HepG2 (cell line): ENCODE measurements around the gene EGFL8. TPM values are rescaled to one million over a fixed set of nuclear protein-coding genes. Genes with fewer than 3 reads are reported as not detected.

Source experiments
- BORCS8-MEF2B ChIP-seq: sonication (generic); formaldehyde crosslinking; IDR thresholded peaks from 2 replicates; pipeline ENCODE4 v1.8.0; 2022; ENCODE audit warnings: mild to moderate bottlenecking, missing genetic modification reagents
- FOXA1 ChIP-seq, 2 experiments: fragments of 450-650 bp in 1 of 2; sonication (generic) in 1 of 2; formaldehyde crosslinking in 1 of 2; IDR thresholded peaks; 2 replicates each; pipeline versions ENCODE4 v1.4.0 to v1.6.1; 2016 to 2020; ENCODE audit warnings: missing genetic modification reagents in 1 of 2
- FOXP4 ChIP-seq: sonication (generic); formaldehyde crosslinking; IDR thresholded peaks from 2 replicates; pipeline ENCODE4 v1.4.0; 2020; ENCODE audit warnings: missing genetic modification reagents
- GABPA ChIP-seq, 2 experiments: IDR thresholded peaks; 2 replicates each; pipeline ENCODE4 v1.6.1; 2011 to 2016; ENCODE audit warnings: low read depth in 2 of 2, low read length in 1 of 2, missing biosample characterization in 1 of 2, missing genetic modification characterization in 1 of 2
- HMGA1 ChIP-seq: sonication (generic); formaldehyde crosslinking; conservative IDR thresholded peaks from 2 replicates; pipeline ENCODE4 v1.4.0; 2020; ENCODE audit warnings: missing genetic modification reagents
- HNF1B ChIP-seq: sonication (generic); formaldehyde crosslinking; IDR thresholded peaks from 2 replicates; pipeline ENCODE4 v1.5.1; 2020; ENCODE audit warnings: mild to moderate bottlenecking, moderate library complexity, missing genetic modification reagents
- NFKB2 ChIP-seq: sonication (generic); formaldehyde crosslinking; IDR thresholded peaks from 2 replicates; pipeline ENCODE4 v1.4.0; 2020; ENCODE audit warnings: missing genetic modification reagents, borderline replicate concordance
- NR0B2 ChIP-seq: sonication (generic); formaldehyde crosslinking; IDR thresholded peaks from 2 replicates; pipeline ENCODE4 v1.4.0; 2020; ENCODE audit warnings: mild to moderate bottlenecking, missing genetic modification reagents
- NR2F2 ChIP-seq: IDR thresholded peaks from 2 replicates; pipeline ENCODE4 v1.6.1; 2012; ENCODE audit warnings: low read depth, inconsistent platforms, borderline replicate concordance
- PHF8 ChIP-seq: sonication (generic); formaldehyde crosslinking; IDR thresholded peaks from 2 replicates; pipeline ENCODE4 v1.5.0; 2020; ENCODE audit warnings: missing genetic modification reagents
- RBAK ChIP-seq: sonication (generic); formaldehyde crosslinking; IDR thresholded peaks from 2 replicates; pipeline ENCODE4 v1.5.1; 2020; ENCODE audit warnings: mild to moderate bottlenecking, missing genetic modification reagents
- REPIN1 ChIP-seq: sonication (generic); formaldehyde crosslinking; IDR thresholded peaks from 2 replicates; pipeline ENCODE4 v1.8.0; 2022; ENCODE audit warnings: missing genetic modification reagents, low read depth, mild to moderate bottlenecking, borderline replicate concordance
- SP1 ChIP-seq, 2 experiments: fragments of 450-650 bp in 1 of 2; sonication (generic) in 1 of 2; formaldehyde crosslinking in 1 of 2; IDR thresholded peaks; 2 replicates each; pipeline versions ENCODE4 v1.4.0 to v1.6.1; 2016 to 2020; ENCODE audit warnings: missing genetic modification reagents in 1 of 2
- SP2 ChIP-seq: sonication (generic); formaldehyde crosslinking; IDR thresholded peaks from 2 replicates; pipeline ENCODE4 v1.5.1; 2020; ENCODE audit warnings: mild to moderate bottlenecking, missing genetic modification reagents
- TARDBP ChIP-seq: sonication (generic); formaldehyde crosslinking; IDR thresholded peaks from 2 replicates; pipeline ENCODE4 v1.8.0; 2022; ENCODE audit warnings: mild to moderate bottlenecking, missing genetic modification reagents
- ZFP1 ChIP-seq: IDR thresholded peaks from 2 replicates; pipeline ENCODE4 v1.6.1; 2016
- ZNF225 ChIP-seq: sonication (generic); formaldehyde crosslinking; IDR thresholded peaks from 2 replicates; pipeline ENCODE4 v1.4.0; 2020; ENCODE audit warnings: mild to moderate bottlenecking, missing genetic modification reagents
- ZNF337 ChIP-seq: sonication (generic); formaldehyde crosslinking; IDR thresholded peaks from 2 replicates; pipeline ENCODE4 v1.5.1; 2020; ENCODE audit warnings: missing genetic modification reagents, low read depth, mild to moderate bottlenecking, borderline replicate concordance
- ZNF496 ChIP-seq: sonication (generic); formaldehyde crosslinking; IDR thresholded peaks from 2 replicates; pipeline ENCODE4 v1.8.1; 2023; ENCODE audit warnings: mild to moderate bottlenecking, moderate library complexity, missing genetic modification reagents; ENCODE audit not compliant: insufficient replicate concordance
- polyA plus RNA-seq, 8 experiments: library from polyadenylated mRNA; depleted of rRNA in 3 of 8; stranded (reverse) in 7 of 8; unstranded in 1 of 8; fragments of >200 nt; fragmentation: Illumina TruSeq in 4 of 8; extraction: Trizol in 4 of 8; gene quantifications; 2 replicates each; pipeline versions ENCODE4 v1.2.1 to v1.2.3, GENCODE V29; 2011 to 2016; ENCODE audit warnings: low read depth in 4 of 8, missing spikeins in 1 of 8, mixed read lengths in 1 of 8; ENCODE audit not compliant: insufficient read depth in 1 of 8
- total RNA-seq, 5 experiments: library from RNA; depleted of rRNA; stranded (reverse); fragments of >200 nt; fragmentation: Illumina TruSeq; extraction: Trizol; gene quantifications; 2 replicates each; pipeline ENCODE4 v1.2.3, GENCODE V29; 2016; ENCODE audit warnings: low read depth in 1 of 5
- TF ChIP-seq, protein P1 (sequence below): sonication (generic); formaldehyde crosslinking; IDR thresholded peaks from 2 replicates; pipeline ENCODE4 v1.4.0; 2020; ENCODE audit warnings: missing genetic modification reagents
- TF ChIP-seq, protein P2 (sequence below): sonication (generic); formaldehyde crosslinking; IDR thresholded peaks from 2 replicates; pipeline ENCODE4 v1.4.0; 2020; ENCODE audit warnings: missing genetic modification reagents

The EGFL8 gene
- total and polyA plus RNA-seq, 2 of the 13 experiments (the other 11 are each of a cell fraction or from before 2014, with no cell fraction given): 10.0 to 11.5 TPM

DNA sequence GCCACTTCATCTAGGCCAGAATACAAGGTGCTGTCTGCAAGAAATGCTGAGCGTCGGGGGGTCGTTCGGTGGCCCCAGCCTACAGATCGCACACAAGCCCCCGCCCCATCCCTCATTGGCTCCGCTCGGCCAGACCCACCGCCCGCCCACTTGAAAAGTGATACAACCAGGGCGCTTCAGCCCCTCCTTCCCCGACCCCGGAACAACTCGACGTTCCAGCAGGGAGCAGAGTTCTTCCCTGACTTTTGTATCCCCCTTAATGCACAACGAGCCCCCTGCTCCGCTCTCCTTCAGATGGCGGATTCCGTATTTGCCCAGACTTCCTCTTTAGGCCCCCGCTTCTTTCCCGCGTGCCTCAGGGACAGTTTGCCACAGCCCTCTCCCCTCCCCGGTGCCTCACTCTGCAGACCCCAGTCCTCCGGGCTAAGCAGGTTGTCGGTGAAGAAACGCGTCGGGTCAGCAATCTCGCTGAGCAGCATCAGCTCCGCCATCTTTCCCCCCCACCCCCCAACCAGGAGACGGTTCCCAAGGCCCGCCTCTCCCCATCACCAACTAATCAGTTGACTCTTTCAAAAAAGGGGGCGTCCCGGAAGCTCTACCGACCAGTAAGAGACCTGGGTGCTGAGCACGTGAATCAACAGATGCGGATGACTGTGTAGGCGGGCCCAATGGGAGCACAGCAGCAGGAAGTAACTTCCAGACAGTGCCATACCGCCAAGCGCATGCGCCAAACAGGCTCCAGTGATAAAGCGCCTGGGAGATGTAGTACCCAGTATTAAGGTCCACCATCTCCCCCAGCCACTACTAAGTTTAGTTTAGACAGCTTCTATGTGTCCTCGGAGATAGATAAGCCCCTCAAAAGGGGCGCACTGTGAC, 36.4 kb upstream of the EGFL8 start, which contains the start of gene ATF6B (continued):
- TF ChIP-seq FOXP4 (CRISPR knock-in tag): no peak; the same call in 1 of the 2 replicates
- TF ChIP-seq, protein P1, sequence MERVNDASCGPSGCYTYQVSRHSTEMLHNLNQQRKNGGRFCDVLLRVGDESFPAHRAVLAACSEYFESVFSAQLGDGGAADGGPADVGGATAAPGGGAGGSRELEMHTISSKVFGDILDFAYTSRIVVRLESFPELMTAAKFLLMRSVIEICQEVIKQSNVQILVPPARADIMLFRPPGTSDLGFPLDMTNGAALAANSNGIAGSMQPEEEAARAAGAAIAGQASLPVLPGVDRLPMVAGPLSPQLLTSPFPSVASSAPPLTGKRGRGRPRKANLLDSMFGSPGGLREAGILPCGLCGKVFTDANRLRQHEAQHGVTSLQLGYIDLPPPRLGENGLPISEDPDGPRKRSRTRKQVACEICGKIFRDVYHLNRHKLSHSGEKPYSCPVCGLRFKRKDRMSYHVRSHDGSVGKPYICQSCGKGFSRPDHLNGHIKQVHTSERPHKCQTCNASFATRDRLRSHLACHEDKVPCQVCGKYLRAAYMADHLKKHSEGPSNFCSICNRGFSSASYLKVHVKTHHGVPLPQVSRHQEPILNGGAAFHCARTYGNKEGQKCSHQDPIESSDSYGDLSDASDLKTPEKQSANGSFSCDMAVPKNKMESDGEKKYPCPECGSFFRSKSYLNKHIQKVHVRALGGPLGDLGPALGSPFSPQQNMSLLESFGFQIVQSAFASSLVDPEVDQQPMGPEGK (CRISPR knock-in tag): peak; percentile 68
- no peak for TF ChIP-seq SP1 (IDR thresholded peaks at IDR 0.05)
- TF ChIP-seq SP1 (CRISPR knock-in tag; IDR thresholded peaks at IDR 0.05): peak; percentile 88
- 0 out of 2 replicates have a peak, but pooled peaks have one; percentile 26 for TF ChIP-seq NR0B2 (CRISPR knock-in tag)
- no peak; the same call in 1 of the 2 replicates for TF ChIP-seq NR2F2
- TF ChIP-seq REPIN1 (CRISPR knock-in tag): no peak
- peak; percentile 76 for TF ChIP-seq BORCS8-MEF2B
- peak; percentile 83 for TF ChIP-seq HNF1B (CRISPR knock-in tag)
- no peak for TF ChIP-seq HMGA1 (CRISPR knock-in tag)
- TF ChIP-seq GABPA (IDR thresholded peaks at IDR 0.05; ENCODE audit: low read depth, low read length): peak; percentile 37
- TF ChIP-seq GABPA (CRISPR knock-in tag; IDR thresholded peaks at IDR 0.05; ENCODE audit: low read depth): peak; percentile 85
- TF ChIP-seq FOXA1 (IDR thresholded peaks at IDR 0.05): no peak
- TF ChIP-seq FOXA1 (CRISPR knock-in tag; IDR thresholded peaks at IDR 0.05): no peak
- TF ChIP-seq SP2 (CRISPR knock-in tag): peak; percentile 90
- TF ChIP-seq RBAK (CRISPR knock-in tag): no peak
- 0 out of 2 replicates have a peak, but pooled peaks have one; percentile 56 for TF ChIP-seq ZNF225 (CRISPR knock-in tag)
- TF ChIP-seq, protein P2, sequence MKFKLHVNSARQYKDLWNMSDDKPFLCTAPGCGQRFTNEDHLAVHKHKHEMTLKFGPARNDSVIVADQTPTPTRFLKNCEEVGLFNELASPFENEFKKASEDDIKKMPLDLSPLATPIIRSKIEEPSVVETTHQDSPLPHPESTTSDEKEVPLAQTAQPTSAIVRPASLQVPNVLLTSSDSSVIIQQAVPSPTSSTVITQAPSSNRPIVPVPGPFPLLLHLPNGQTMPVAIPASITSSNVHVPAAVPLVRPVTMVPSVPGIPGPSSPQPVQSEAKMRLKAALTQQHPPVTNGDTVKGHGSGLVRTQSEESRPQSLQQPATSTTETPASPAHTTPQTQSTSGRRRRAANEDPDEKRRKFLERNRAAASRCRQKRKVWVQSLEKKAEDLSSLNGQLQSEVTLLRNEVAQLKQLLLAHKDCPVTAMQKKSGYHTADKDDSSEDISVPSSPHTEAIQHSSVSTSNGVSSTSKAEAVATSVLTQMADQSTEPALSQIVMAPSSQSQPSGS (CRISPR knock-in tag): no peak; the same call in 1 of the 2 replicates
- TF ChIP-seq ZNF337 (CRISPR knock-in tag): no peak
- no peak; the same call in 1 of the 2 replicates for TF ChIP-seq NFKB2 (CRISPR knock-in tag)
- TF ChIP-seq ZNF496: no peak
- TF ChIP-seq ZFP1: no peak
- TF ChIP-seq TARDBP: peak; percentile 80
- peak; percentile 78 for TF ChIP-seq PHF8 (CRISPR knock-in tag)
